GM19372 (cell line): ENCODE results near the gene LELP1.
"Not testable (repeated sequence)": the region's sequence is repeated elsewhere in the genome, so short reads cannot be mapped to it uniquely, and the experiment has no call there.

Experiments
- ATAC-seq: cut with Tn5 transposase; IDR thresholded peaks from one replicate; pipeline ENCODE4 v1.9.1; 2021; ENCODE audit warnings: mild to moderate bottlenecking, low read depth, moderate library complexity; ENCODE audit not compliant: unreplicated experiment

The LELP1 gene

GRCh38 chr1:153227810-153228209 lies 24.6 kb downstream of the LELP1 start:
- no peak for ATAC-seq

DNA sequence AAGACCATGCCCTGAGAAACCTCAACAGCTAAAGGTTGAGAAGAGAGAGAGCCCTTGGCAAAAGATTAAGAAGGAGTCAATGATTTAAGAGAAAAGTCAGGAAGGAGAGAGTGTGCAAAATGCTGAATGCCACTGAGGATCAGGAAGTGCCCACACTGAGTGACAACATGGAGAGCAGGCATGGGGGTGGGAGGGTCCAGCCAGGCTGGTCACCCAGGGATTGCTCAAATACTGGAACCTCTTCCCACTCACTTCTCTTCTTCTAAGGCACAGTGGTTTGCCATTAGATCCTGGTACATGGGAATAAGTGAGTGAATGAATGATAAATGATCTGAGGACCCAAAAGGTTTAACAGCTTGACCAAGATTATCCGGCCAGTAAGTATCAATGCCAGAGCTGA lies 25.3 kb downstream of the LELP1 start:
- ATAC-seq = no peak

DNA sequence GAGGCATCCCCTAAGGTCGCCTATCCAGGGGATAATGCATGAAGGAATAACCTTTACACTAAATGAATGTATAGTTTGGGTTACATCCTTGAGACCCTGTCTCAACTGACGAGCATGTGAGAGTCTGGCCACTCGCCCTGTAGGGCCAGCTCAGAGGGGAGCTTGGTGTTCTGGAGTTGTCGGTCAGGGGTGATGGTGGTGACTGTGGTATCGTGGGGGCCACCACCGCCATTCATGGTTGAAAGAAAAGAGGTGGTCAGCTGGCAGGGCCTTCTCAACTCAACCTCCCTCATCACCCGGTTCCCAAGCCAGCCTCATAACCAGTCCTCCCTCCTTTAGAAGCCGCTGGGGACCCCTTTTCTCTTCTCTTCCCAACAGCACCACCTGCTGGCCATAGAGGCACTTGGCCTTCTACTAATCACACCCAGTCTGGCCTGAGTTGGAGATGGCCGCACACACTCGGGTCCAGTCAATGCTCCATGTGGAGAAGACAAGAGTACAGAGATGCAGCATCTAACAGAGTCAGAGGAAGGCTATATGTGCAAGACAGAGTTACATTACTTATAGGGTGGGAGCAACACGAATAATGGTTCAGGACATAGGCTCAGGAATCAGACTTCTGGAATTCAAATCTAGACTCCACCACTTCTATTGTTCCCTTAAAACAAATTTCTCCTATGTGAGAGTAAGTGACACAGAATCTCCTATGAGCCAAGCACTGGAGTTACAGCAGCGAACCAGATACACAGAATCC lies 26.0 kb downstream of the LELP1 start:
- not testable (repeated sequence) for ATAC-seq

DNA sequence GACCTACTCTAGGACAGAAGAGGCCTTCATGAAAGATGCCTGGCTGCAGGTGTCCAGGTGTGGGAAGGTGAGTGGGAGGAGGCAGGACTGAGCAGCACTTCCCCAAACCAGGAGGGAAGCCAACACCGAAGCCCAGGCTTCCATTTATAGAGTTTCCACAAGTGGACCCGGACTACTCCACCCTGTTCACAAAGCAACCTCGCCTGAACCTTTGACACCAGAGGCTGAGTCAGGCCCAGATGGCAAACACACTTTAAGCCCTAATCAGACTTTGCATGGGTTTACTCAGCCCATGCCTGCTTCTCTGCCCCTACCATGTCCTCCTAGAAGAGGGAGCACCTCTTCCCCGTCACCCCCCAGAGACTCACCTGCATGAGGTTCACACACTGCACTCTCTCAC lies 28.1 kb downstream of the LELP1 start:
- no peak for ATAC-seq

DNA sequence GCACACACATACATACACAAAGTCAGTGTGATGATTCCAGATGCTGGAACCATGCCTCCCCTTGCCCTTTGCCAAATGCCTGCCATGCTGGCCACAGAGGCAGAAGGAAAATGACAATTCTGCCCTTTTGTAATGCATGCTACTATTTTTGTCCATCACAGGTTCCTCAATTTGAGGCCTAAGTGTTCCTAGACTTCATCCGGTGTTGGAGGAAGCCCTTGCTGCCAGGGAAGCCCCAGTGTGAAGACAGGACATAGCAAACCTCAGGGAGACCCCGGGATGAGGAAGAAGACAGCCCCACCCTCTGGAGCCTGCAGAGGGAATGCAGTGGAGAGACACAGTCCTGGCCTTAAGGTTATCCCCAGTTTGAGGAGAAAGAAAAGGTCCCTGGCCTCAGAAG lies 28.6 kb downstream of the LELP1 start:
- no peak for ATAC-seq

DNA sequence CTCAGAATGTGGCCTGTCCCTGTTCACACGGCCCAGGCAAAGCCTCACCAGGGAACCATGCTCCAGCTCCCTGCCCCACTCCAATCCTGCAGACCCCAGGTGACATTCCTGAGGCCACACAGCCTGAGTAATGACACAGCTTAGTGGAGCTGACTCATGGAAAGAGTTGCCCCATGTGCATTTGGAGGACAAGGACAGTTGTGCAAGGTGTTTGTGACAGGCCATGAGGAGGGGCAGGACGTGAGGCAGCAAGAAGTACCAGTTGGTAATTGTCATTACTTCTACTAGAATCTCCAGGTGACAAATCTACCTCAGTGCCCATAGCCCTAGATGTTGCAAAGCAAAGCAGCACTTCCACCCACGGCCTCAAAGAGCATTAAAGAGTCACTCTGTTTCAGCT lies 29.3 kb downstream of the LELP1 start:
- ATAC-seq = no peak

DNA sequence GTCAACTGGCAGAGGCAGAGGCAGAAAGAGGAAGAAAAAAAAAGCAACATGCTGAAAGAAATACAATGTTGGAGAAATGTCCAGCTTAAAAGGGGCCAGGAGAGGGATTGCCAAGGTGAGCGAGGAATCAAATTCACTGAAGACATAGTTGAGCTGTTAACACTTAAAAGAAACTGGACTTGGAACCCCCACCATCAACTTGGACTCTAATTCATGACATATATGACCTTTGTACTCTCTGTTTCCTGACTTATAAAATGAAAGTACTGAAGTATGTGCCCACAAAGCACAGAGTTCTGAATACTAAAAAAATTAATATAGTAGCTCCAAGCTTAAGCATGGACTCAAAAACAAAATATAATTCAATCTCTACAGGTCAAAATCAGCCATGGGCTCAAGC lies 30.2 kb downstream of the LELP1 start:
- no peak for ATAC-seq

GRCh38 chr1:153238527-153238926 lies 35.3 kb downstream of the LELP1 start:
- ATAC-seq = no peak

DNA sequence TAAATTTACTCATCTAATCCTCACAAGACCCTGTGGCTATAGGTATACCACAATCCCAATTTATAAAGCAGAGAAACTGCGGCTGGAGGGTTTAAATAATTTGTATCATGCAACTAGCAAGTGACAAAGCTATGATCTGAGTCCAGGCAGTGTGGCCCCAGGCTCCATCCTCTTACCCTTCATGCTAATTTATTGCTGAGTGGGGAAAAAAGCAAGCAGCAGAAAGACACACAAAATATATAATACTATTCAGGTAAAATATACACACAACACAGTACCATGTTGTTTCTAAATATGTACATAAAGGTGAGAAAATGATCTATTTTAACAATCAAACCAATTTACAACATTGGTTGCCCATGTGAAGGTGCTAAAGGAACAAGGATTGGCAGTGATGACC lies 38.9 kb downstream of the LELP1 start:
- ATAC-seq = no peak

DNA sequence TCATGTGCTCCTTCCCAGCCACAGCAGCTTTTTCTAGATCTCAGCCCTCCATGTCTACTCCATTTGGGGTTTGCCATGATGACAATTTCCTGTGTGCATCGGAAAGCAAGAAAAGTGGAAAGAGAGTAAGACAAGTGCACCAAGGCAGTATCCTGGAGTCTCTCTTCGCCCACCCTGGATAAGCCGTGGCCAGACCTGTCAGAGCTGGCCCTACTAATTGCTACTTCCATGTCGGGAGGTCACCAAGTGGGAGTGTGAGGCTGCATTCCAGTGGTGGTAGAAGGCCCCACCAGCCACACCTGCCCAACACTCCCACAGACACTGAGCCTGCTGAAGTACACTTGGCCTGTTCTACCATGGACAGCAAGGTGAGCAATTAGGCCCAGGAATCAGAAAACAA lies 42.2 kb downstream of the LELP1 start:
- no peak for ATAC-seq

GRCh38 chr1:153246018-153246417 lies 42.8 kb downstream of the LELP1 start:
- no peak for ATAC-seq

DNA sequence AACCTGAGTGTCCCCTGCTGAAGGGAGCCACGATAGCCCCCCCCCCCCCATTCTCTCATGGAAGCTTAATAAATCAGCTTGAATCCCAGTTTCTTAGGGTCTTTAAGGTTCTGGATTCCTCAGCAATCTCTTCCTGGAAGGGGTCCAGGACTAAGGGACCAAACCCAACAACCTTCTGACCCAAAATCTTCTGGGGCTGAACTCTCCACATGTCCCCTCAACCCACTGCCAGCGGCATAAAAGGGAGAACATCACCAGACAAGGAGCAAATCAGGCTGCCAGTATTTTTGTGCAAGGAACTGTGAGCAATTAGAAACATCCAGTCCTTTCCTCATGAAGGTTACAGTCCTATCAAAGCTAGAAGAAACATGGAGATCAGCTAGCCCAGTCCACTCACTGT lies 43.6 kb downstream of the LELP1 start:
- ATAC-seq = no peak

GRCh38 chr1:153248176-153248879 lies 45.1 kb downstream of the LELP1 start:
- no peak for ATAC-seq

DNA sequence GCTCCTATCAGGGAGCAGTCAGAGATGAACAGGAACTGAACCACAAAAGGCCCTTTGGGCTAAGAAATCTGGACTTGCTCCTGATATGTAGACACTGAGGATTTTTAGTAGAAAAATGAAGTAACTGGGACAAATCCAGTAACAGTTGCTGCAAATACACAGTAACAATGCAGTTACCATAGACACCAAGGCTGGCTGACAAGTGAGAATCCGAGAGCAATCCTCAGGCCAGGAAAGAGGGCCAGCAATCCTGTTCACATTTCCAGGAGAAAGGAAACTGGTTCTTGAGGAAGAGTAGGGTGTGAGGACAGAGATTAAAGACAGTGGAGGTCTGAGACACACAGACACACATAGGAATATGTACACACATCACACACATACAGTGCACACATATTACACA lies 46.9 kb downstream of the LELP1 start:
- ATAC-seq = no peak

DNA sequence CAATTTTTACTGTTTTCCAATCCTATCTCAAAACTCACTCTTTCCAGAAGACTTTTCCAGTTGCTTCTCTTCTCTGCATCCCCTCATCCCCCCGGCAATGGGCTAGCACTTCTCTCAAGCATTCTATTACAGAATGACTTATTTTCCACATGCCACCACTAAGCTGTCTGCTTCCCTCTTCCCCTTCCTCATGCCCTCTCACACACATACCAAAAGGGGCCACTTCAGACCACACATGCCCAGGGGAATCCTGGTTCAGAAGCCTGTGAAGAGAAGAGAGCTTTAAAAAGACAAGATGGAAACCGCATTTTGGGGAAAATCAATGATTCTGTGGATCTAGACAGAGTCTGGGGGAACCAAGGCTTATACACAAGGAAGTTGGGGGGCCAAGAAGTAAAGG lies 47.9 kb downstream of the LELP1 start:
- no peak for ATAC-seq

GRCh38 chr1:153251562-153251961 lies 48.3 kb downstream of the LELP1 start:
- ATAC-seq = no peak

DNA sequence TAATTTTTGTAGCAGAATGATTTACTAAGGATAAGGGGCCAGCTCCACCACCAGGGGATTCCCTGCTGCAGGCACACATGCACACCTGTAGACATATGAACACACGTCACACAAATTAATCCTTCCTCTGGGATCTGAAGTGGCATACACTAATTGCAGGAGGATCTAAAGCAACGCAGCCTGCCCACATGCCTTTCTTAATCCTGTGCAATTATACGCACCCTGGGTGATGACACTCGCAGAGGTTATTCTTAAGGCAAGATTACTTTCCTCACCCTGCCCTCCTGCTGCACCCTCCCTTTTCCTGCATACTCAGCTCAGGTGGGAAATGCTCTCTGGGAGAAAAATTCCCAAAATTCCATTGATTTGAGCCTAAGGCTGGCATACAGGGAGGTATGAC lies 48.8 kb downstream of the LELP1 start:
- no peak for ATAC-seq

DNA sequence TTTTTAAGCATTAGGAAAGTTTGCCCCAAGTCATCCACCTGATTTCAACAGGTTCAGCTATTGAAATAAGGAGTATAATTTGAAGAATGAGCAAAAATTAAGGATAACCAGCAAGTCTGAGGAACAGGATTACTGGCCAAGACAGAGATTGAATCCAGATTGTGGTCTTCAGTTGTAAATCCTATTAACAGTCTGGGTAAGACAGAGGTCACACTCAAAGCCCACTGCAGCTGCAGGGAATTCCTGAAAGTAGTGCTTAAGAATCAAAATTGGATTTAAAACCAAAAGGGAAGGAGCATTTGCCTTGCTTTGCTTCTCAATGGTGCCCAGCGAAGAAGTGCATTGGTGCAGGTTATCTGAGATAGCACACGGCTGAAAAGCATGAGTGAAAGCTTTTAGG lies 49.8 kb downstream of the LELP1 start:
- ATAC-seq = no peak

- ATAC-seq = no peak
Observed at GRCh38 chr1:153253693-153254092, 50.5 kb downstream of the LELP1 start.
